Measurements from ENCODE around the gene LNX2. TPM values are rescaled to one million over a fixed set of nuclear protein-coding genes. Genes with fewer than 3 reads are reported as not detected.
"Not testable (repeated sequence)": the region's sequence is repeated elsewhere in the genome, so short reads cannot be mapped to it uniquely, and the experiment has no call there.

LNX2 gene
- total RNA-seq, 1 experiment from 2014 or later = 7.0 TPM

DNA sequence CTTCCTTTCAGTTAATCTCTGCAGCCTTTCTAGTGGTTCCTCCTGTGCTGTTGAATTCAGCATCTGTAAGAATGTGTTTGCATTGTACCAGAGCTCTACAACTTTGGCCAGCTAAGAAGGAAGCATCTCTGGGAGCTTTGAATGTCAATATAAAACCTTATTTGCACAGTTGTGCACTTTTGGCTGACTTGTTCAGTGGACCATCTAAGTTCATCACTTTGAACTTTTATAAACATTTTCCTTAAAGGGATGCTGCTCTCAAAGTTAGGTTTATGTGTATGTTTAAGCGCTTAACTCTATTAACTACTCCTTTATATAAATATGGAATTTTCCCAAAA is 16.9 kb upstream of the LNX2 start:
- no peak for DNase-seq (ENCODE audit: low spot score)

DNA sequence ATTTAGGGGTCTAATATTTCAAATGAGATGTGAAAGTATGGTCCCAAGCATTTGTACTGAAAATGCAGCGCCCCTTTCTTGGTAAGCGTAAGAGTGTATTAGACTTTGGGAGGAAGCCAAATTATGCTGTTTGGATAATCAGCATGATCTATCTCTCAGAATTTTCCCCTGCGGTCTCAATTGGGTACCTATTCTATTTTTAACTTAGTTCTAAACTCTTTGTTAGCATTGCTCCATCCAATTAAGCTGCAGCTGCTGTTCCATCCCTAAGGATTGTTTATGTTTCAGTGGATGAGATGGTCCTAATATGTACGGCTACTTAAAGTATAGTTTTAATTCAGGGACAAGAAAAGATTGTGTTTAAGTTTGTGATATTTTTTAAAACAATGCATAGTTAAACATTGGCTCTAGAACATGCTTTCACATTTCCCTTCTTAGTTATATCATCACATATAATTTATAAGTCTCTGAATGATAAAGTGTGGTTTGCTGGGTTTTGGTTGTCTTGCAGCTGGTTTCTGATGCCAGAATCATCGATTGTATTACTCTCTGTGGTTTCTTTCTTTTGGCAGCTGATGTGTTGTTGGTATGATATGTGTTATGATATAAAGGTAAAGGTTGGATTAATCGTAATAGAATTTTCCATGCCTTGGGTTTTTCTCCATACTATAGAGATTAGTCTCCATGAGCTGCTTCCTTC is 16.4 kb upstream of the LNX2 start:
- no peak for DNase-seq (ENCODE audit: low spot score)

DNA sequence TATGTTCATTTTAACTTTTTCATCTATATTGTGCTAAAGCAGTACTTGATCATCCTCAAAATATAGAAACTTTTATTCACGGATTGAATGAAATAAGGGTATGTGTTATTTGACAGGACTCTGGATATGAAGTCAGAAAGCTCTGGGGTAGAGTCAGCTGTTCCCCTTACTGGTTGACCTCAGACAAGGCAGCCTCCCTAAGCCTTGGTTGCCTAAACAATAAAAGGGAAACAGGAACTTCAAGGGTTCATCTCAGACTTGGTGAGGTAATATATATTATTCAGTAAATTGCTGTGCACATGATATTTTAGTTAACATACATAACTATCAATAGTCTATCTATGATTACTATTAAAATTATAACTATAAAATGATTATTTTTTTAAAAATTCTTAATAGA is 14.9 kb upstream of the LNX2 start:
- DNase-seq (ENCODE audit: low spot score) = no peak

DNA sequence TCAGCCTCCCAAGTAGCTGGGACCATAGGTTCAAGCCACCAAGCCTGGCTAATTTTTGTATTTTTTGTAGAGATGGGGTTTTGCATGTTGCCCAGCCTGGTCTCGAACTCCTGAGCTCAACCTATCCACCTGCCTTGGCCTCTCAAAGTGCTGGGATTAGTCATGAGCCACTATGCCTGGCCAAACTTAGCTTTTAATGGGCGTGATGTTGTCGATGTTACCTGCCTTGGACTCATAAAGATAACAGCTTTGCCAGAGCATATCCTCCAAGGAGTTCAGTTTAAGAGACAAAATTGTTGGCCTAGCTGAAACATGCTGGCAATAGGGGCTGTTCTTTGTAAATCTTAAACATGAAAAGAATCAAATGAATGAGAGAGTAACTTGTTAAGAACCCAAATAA is 14.5 kb upstream of the LNX2 start:
- DNase-seq (ENCODE audit: low spot score) = no peak

DNA sequence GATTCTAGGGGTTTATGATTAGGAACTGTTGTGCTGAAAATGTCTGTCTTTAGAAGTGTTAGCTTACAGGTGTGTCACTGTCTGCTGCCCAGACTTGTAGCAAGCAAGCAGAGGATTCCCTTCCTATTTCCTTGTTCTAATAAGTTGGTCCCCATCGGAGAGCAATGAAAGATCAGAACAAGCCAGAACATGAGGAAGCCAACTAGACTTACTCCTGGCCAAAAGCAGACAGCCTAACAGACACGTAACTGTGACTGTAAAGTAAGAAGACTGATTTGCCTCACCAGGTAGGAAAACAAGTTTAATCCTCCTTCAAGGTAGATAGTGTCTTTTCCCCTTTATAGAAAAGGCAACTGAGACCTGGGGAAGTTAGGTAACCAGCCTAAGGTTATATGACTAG is 13.9 kb upstream of the LNX2 start:
- no peak for DNase-seq (ENCODE audit: low spot score)

DNA sequence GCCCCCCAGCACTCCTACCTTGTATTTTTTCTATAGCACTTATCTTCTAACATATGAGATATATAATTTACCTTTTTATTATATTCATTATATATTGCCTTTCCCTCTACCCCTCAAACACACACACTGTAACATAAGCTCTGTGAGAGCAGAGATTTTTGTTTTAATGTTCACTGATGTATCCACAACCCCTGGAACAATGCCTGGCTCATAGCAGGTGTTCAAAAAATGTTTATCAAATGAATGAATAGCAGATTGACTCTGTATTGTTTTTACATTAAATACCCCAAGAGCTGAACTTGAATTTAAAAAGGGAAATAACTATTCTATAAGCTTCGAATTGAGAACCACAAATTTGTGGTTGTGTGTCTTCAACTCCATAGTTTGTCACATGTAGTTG is 12.3 kb upstream of the LNX2 start:
- no peak for DNase-seq (ENCODE audit: low spot score)

DNA sequence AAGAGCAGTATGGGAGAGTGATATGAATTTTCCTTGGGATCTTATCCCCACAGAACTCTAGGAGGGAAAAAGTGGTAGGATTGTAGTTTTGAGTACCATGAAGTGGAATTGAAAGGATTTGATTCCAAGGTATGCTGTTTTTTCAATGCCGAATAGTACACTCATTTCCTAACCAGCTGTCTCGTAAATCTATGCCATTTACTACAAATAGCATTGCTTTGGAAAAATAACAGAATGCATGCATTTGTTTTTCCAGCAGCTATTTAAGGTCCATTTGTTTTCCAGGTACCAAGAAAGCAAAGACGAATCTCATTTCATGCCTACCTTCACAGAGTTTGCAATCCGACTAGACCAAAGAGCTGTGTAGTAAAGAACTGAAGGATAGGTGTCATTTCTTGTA is 11.9 kb upstream of the LNX2 start:
- no peak for DNase-seq (ENCODE audit: low spot score)

DNA sequence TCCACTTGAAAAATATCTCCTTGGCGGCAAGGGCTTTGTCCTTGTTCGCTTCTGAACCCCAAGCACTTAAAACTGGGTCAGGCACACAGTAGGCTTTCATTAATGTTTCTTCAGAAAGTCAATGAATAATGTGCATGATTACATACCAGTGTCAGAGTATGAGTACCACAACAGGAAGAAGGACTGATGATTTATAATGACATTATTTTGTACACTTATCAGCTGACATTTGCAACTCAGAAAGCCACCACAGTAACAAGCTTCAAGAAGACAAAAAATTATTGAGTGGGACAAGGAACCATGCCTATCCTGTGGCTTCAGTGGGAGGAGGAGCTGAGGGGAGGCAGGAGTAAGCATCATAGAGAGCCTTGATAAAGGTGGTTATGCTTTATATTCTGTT is 11.3 kb upstream of the LNX2 start:
- no peak for DNase-seq (ENCODE audit: low spot score)

DNA sequence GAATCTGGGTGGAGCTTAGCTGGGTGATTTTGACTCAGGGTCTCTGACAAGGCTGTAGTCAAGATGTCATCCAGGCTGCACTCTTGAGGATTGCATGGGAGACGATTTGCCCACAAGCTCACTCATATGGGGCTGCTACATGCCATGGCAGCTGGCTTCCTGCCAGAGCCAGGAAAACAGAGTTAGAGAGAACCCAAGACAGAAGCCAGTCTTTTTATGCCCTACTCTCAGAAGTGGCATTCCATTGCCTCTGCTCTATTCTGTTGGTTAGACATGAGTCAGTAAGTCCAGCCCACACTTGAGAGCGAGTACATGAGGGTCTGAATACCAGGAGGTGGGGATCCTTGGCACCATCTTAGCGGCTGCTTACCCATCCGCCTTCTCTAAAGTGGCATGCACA is 10.8 kb upstream of the LNX2 start:
- DNase-seq (ENCODE audit: low spot score) = no peak

DNA sequence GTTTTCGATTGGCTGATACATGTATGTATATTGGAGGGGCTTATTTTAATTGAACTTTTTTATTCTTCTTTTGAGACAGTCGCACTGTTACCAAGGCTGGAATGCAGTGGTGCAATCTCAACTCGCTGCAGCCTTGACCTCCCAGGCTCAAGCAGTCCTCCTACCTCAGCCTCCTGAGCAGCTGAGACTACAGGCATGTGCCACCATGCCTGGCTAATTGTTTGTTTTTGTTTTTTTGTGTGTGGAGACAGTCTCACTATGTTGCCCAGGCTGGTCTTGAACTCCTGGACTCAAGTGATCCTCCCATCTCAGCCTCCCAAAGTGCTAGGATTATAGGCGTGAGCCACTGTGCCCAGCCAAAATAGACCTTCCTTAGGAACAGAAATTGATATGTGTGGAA is 8.4 kb upstream of the LNX2 start:
- DNase-seq (ENCODE audit: low spot score) = not testable (repeated sequence)

DNA sequence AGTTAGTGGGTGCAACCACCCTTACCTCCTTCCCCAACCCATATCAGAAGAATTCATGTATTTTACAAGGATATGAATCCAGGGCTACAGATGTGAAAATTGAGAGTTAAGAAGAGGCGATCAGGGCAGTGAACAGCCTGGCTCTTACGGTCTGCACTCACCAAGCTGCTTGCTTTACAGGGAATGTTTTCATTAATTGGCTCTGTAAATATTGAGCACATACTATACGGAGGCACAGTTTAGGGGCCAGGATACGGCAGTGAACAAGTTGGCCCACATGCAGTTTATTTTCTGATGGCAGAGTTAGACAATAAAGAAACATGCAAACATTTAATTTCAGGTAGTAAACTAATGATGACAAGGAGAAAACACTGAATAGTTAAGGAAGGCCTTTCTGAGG is 7.8 kb upstream of the LNX2 start:
- DNase-seq (ENCODE audit: low spot score) = no peak

DNA sequence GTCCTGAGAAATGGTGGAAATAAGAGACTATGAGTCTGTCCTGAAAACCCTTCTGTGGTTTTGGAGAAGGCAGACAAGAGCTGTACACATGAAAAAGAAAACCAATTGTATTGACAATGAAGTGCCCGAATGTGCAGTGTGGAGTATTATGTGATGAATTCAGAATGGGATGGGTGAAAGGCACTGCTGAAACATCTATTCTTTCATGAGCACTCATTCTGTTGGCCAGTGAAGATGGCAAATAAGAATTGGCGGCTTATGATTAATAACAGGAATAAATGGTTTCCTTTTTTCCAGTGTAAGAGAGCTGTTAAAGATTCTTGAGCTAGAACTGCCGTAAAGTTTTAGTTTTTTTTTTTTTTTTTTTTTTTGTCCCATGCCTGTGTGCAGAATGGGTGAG is 7.1 kb upstream of the LNX2 start:
- DNase-seq (ENCODE audit: low spot score) = no peak

DNA sequence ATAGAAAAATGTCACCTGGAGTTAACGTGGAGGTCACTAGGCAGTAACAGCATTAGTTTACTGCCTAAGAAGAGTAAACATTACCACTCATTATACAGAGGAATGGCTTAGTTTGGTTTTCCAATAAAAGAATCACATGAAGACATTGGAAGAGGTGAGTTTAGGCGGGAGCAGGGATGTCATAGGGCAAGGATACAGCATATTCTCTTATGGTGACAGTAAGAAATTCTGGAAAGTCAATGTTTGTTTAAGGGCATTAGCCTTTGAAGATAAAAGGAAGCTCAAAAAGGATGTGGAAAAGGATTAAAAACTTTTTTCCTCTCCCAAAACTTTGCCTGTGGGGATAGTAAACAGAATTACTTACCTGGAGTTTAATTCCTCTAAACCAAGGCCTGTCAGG is 5.5 kb upstream of the LNX2 start:
- no peak for DNase-seq (ENCODE audit: low spot score)

DNA sequence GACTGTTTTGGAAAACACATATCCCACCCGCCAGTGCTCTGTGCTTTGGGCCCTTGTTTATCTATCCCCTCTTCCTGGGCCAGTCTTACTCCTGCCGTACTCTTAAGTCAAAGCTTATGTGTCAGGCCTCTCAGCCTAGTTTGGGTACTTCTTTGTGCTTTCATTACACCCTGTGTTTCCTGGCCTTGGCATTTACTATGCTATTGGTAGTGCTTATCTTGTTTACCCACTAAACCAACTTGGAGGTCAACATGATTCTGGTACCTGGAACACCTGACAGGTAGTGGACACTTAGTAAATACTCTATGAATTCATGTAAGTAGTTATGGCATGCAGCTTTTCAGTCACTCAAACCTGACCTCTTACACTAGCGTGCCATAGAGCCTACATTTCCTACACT is 3.7 kb upstream of the LNX2 start:
- DNase-seq (ENCODE audit: low spot score) = no peak

DNA sequence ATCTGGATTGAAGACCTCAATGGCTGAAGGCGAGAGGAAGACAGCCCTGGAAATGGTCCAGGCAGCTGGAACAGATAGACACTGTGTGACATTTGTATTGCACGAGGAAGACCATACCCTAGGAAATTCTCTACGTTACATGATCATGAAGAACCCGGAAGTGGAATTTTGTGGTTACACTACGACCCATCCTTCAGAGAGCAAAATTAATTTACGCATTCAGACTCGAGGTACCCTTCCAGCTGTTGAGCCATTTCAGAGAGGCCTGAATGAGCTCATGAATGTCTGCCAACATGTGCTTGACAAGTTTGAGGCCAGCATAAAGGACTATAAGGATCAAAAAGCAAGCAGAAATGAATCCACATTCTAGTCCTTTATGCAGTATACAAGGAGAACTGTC is 2.6 kb upstream of the LNX2 start:
- DNase-seq (ENCODE audit: low spot score) = no peak

DNA sequence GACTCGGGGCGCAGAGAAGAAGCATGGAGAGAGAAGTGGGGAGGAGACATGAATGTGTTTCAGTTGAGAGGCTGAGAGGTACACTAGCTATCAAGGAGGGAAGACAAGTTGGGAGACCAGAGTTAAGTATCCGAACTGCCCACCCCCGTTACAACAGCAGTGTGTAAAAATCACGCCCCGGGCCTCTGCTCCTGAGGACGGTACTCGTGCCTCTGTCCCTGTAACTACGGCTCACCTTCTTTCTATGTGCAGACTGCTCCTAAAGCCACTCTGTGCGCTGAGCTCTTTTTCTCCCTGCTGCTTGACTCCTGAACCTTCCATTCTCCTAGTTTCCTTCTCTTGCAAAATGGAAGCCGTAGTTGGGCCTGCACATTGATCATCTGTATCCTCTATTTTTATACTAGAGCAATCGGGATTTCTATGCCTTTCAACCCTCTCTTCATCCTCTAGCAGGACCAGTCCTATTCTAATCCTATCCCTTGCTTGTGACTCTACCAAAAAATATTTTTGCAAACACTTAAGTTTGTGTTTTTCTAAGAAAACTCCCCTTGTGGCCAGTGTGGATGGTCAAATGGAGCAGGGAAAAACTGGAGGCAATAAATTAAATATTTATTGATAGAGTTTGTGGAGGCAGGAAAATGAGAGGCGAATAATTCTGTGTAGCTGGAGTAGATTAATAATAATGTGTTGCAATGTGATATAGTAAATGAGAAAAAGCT is 1.9 kb upstream of the LNX2 start:
- no peak for DNase-seq (ENCODE audit: low spot score)

DNA sequence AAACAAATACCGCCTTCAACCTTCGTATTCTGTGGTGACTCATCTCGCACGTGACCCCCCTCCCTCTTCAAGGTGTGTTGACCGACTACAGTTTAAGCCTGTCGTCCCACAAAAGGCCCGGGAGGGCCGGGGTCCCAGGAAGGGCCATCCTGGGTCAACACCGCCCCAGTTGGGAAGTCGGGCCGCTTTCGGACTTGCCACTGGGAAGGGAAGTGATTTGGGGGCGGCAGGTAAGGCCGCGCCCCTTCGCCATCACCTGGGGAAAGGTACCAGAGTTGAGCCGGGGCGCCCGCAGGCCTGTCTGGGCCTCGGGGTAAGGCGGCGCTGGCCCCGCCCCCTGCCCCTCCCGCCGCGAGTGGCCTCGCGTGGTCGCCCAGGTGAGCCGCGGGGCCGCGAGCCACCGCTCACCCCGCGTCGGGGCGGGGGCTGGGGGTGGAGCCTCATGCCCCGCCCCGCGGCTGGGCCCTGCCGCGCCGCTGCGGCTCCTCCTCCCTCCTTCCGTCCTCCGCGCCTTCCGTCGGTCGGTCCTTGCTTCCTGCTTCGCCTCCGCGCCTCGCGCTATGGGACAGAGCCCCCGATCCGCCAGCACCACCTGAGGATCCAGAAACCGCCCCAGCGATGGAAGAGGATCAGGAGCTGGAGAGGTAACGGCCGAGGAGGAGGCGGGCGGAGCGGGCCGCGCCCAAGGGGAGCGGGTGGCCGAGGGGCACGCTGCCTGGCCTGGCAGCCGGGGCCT is 1.2 kb upstream of the LNX2 start, which contains the start of gene POLR1D:
Gene POLR1D, plus strand, starts transcription at position 527 of the 736 bp plus-strand sequence. Its CDS starts 92 bp downstream, at position 619.
- peak; percentile 46 for DNase-seq (ENCODE audit: low spot score)

DNA sequence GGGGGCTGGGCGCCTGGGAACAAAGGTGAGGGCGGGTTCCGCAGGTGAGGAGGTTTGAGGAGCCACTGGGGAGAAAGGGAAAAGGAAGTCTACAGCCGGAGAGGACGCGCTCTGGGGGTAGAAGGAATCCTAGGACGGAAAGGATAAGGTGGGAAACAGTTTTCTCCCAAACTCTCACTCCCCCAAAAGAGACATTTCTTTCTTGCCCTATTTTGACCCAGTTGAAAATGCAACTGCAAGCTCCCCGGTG is 712 bp upstream of the LNX2 start:
- DNase-seq (ENCODE audit: low spot score) = no peak

DNA sequence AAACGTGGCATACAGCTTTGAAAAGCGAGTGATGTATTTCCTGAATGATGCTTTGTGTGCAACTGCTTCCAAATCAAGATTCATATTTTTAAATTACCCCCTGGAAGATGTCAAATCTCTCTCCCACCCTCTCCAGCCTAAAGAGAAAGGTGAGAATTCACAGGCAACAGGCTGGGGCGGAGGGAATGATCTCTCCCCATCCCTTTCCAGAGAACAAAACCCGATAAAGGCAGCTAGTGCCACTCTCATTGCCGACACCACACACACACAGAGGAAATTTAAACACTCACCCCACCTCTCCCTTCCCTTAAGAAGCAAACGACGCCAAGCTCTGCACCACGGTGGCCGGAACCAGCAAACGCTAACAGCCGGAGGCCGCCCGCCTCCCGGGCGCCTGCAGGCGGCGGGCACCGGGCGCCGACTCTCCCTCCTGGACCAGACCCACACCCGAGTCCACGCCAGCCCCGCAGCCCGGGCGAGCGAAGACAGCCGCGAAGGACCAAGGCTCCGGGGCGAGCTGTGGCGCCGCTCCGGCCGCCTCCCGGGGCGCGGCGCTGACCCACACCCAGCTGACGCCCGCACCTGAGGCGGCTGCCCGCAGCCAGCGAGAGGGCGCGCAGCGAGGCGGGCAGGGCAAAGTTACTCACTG is 477 bp downstream of the LNX2 start:
- DNase-seq (ENCODE audit: low spot score) = peak; percentile 4

DNA sequence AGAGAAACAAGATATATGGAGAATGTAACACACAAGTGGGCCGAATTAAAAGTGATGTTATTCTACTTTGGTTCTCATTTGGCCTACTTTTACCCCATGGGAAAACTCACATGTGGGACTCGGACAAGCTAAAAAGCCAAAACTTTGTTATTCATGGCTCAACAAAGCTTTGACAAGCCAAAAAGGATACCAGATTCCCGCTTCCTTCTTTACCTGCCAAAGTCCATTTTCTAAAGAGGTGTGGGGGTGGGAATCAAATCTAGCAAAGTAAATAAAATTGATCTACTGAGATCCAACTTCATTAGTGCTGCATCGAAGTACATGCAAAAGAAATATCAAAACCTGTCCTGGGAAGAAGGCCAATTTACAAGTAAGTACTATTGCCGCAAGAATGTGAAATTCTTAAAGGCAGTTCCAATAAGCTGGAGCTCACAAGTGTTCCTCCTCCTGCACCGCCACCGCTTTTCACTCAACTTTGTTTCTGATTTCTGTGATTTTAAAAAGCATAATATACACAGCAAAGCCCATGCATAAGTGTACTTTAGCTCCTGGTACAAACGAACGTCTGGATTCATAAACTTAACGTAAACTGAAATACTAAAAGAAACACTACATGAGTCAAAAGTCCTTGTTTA is 1.1 kb downstream of the LNX2 start:
- DNase-seq (ENCODE audit: low spot score) = no peak

DNA sequence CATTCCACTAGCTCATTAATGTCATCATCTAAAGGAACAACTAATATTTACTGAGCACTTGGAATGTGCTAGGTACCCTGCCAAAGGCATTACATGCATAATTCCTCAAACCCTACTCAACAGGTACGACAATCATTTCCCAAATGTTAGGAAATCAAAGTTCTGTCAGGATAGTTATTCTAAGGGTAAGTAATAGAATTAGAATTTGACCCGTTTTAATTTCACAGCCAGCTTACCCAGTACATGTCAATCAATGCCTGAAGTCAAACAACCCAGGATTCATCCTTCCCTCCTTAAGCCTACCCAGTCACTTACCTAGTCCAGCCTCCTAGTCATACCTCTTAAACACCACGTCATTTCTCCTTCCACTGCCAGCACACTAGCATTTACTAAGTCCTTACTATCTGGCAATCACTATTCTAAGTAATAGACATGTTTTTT is 2.4 kb downstream of the LNX2 start:
- no peak for DNase-seq (ENCODE audit: low spot score)

DNA sequence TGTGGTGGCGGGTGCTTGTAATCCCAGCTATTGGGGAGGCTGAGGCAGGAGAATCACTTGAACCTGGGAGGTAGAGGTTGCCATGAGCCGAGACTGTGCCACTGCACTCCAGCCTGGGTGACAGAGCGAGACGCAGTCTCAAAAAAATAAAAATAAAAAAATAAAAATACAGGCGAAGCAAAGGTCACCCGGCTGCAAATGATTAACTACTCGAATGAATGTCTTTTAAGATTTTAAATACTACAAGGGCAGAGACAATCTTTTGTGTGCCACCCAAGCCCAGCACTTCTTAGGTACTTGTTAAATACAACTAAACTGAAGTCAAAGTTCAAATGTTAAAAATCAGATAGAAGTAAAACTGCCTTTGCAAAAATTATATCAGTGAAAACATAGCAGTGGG is 6.7 kb downstream of the LNX2 start:
- no peak for DNase-seq (ENCODE audit: low spot score)

All from A172 (cell line).